ENCODE data around the gene SLC2A9. TPM values are rescaled to one million over a fixed set of nuclear protein-coding genes. Genes with fewer than 3 reads are reported as not detected.

The SLC2A9 gene
- total RNA-seq, 2 donors from 2014 or later: 9.1 to 17.5 TPM

GRCh38 chr4:10041036-10041435, 19.7 kb upstream of the SLC2A9 start:
- no peaks in the 10 kb centered on the region for H3K27me3 ChIP-seq (replicated peaks; ENCODE audit: insufficient read depth)
- no peak overlapping the region for H3K27ac ChIP-seq
- H3K36me3 ChIP-seq: no peaks in the 10 kb centered on the region
- no peak for TF ChIP-seq CTCF (IDR thresholded peaks at IDR 0.05)
- H3K9me3 ChIP-seq: peaks cover 7% of the 10 kb centered on the region
- ATAC-seq (ENCODE audit: insufficient number of reproducible peaks, low FRiP score, low read depth) (no peak), DNase-seq (ENCODE audit: low spot score) (no peak)
- no peaks in the 10 kb centered on the region for H3K4me1 ChIP-seq (ENCODE audit: control insufficient read depth in 1 of 2, low read depth in 2 of 2)
- H3K4me3 ChIP-seq: no peak overlapping the region

GRCh38 chr4:10040049-10040892, 19.0 kb upstream of the SLC2A9 start:
- Histone ChIP-seq H3K4me3 (no peak overlapping the region), H3K4me1 (ENCODE audit: control insufficient read depth in 1 of 2, low read depth in 2 of 2) (no peaks in the 10 kb centered on the region), H3K27ac (no peak overlapping the region), H3K36me3 (no peaks in the 10 kb centered on the region), H3K27me3 (replicated peaks; ENCODE audit: insufficient read depth) (no peaks in the 10 kb centered on the region), H3K9me3 (peaks cover 7% of the 10 kb centered on the region)
- no peak for DNase-seq (ENCODE audit: low spot score)
- TF ChIP-seq CTCF (IDR thresholded peaks at IDR 0.05): no peak
- no peak for ATAC-seq (ENCODE audit: insufficient number of reproducible peaks, low FRiP score, low read depth)

GRCh38 chr4:10036807-10037342, 15.6 kb upstream of the SLC2A9 start:
- DNase-seq (ENCODE audit: low spot score): no peak
- H3K9me3 ChIP-seq: no peaks in the 10 kb centered on the region
- no peak for TF ChIP-seq CTCF (IDR thresholded peaks at IDR 0.05)

GRCh38 chr4:10035130-10035529, 13.8 kb upstream of the SLC2A9 start:
- H3K27me3 ChIP-seq (replicated peaks; ENCODE audit: insufficient read depth): no peaks in the 10 kb centered on the region
- no peak overlapping the region for H3K27ac ChIP-seq
- H3K4me3 ChIP-seq: no peak overlapping the region
- DNase-seq (ENCODE audit: low spot score) (no peak), ATAC-seq (ENCODE audit: insufficient number of reproducible peaks, low FRiP score, low read depth) (no peak)
- no peaks in the 10 kb centered on the region for H3K36me3 ChIP-seq
- H3K9me3 ChIP-seq: no peaks in the 10 kb centered on the region
- H3K4me1 ChIP-seq (ENCODE audit: control insufficient read depth in 1 of 2, low read depth in 2 of 2): peaks cover 16 to 37% of the 10 kb centered on the region in 2 donors
- TF ChIP-seq CTCF (IDR thresholded peaks at IDR 0.05): no peak

More at GRCh38 chr4:10036807-10037342, 15.6 kb upstream of the SLC2A9 start:
- H3K27ac ChIP-seq: no peak overlapping the region
- H3K36me3 ChIP-seq: no peaks in the 10 kb centered on the region
- H3K4me3 ChIP-seq: no peak overlapping the region
- no peaks in the 10 kb centered on the region for H3K27me3 ChIP-seq (replicated peaks; ENCODE audit: insufficient read depth)
- no peak for ATAC-seq (ENCODE audit: insufficient number of reproducible peaks, low FRiP score, low read depth)
- H3K4me1 ChIP-seq (ENCODE audit: control insufficient read depth in 1 of 2, low read depth in 2 of 2): peaks cover 16 to 30% of the 10 kb centered on the region in 2 donors

GRCh38 chr4:10034612-10035104, 13.4 kb upstream of the SLC2A9 start:
- Histone ChIP-seq H3K27ac (no peak overlapping the region), H3K4me1 (ENCODE audit: control insufficient read depth in 1 of 2, low read depth in 2 of 2) (peaks cover 16 to 37% of the 10 kb centered on the region in 2 donors), H3K4me3 (no peak overlapping the region), H3K9me3 (no peaks in the 10 kb centered on the region), H3K36me3 (no peaks in the 10 kb centered on the region), H3K27me3 (replicated peaks; ENCODE audit: insufficient read depth) (no peaks in the 10 kb centered on the region)
- ATAC-seq (ENCODE audit: insufficient number of reproducible peaks, low FRiP score, low read depth): no peak
- no peak for DNase-seq (ENCODE audit: low spot score)
- no peak for TF ChIP-seq CTCF (IDR thresholded peaks at IDR 0.05)

Measured in thoracic aorta (tissue), 2 donors.